Measurements from ENCODE around the gene PRDM13. TPM values are rescaled to one million over a fixed set of nuclear protein-coding genes. Genes with fewer than 3 reads are reported as not detected.

PRDM13 gene
- total and polyA plus RNA-seq, 2 of the 8 experiments (the other 6 are each of a cell fraction or from before 2014, with no cell fraction given) = 0.05 to 0.09 TPM

DNA sequence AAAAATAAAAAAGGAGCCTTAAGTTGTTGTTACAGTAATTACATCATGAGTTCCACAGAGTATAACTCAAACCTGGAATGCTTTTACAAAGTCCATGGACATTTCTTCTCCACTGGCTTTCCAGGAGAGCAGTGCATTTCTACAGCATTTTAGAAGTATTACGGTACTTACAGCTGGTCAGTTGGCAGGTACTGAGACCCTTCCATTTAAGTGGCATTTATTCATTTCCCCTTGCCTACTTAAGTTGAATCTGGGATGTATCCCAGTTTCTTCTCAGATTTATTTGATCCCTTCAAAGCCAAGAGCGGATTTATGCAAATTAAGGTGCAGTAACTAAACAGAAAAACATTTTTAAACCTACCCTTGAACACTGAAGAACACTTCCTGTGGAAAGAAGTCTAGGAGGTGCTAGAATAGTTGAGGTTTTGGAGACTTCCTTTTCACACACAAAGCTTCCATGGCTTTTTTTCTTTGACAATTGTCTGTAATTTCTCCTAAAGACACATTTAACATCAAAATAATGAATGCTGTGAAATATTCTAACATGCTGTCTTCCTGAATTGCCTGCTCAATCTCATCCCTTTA is 3.4 kb downstream of the PRDM13 start:
- H3K27ac ChIP-seq (ENCODE audit: low read depth, low read length) = no peak overlapping the region
- H3K4me2 ChIP-seq (ENCODE audit: insufficient read depth in 1 of 2, low read depth in 2 of 2, low read length in 2 of 2) = no peak overlapping the region
- H2BK12ac ChIP-seq (ENCODE audit: low read depth, low read length) = no peak overlapping the region
- no peak overlapping the region for H4K91ac ChIP-seq (replicated peaks; ENCODE audit: insufficient read length, low read length)
- H3K79me1 ChIP-seq (ENCODE audit: low read depth, low read length) = no peaks in the 10 kb centered on the region
- DNase-seq (ENCODE audit: low read depth in 1 of 2, low spot score in 2 of 2) (no peak), FAIRE-seq (no peak)
- H3K14ac ChIP-seq (ENCODE audit: insufficient read length) = no peak overlapping the region
- no peak overlapping the region for H3K4ac ChIP-seq (replicated peaks; ENCODE audit: insufficient read length, low read depth, low read length)
- H2BK120ac ChIP-seq (replicated peaks; ENCODE audit: low read depth, low read length) = no peak overlapping the region
- no peak overlapping the region for H2BK5ac ChIP-seq (ENCODE audit: low read depth, low read length)
- H3K56ac ChIP-seq (replicated peaks; ENCODE audit: insufficient read length, low read depth, low read length) = no peak overlapping the region
- H3K18ac ChIP-seq (ENCODE audit: extremely low read depth, low read length) = no peak overlapping the region
- no peak overlapping the region for H3K9ac ChIP-seq (replicated peaks in 1 of 4; ENCODE audit: extremely low read depth in 1 of 4, low read depth in 3 of 4, low read length in 3 of 4)
- no peaks in the 10 kb centered on the region; a peak in 1 of 8 replicates for H3K36me3 ChIP-seq (ENCODE audit: control insufficient read depth in 2 of 4, insufficient read depth in 4 of 4, low read length in 3 of 4)
- no peak overlapping the region for H2BK15ac ChIP-seq (ENCODE audit: low read length)
- no peak overlapping the region for H4K5ac ChIP-seq (ENCODE audit: insufficient read length, low read depth, low read length)
- H3K23ac ChIP-seq (ENCODE audit: insufficient read length) = no peak overlapping the region
- 22% methylated on average over 2 of the region's 2 CpGs; no CpG with 5 or more reads in 1 of the 2 experiments for WGBS, 2 experiments (ENCODE audit: extremely low coverage in 1 of 2, insufficient coverage in 1 of 2, insufficient read length in 1 of 2, insufficient replicate concordance in 2 of 2, low coverage in 1 of 2, low lambda C conversion rate in 2 of 2, missing lambda C conversion rate in 1 of 2)
- H2AK5ac ChIP-seq (ENCODE audit: low read depth, low read length) = no peak overlapping the region
- no peak overlapping the region for H3K4me3 ChIP-seq (ENCODE audit: extremely low read depth in 1 of 4, insufficient read depth in 2 of 4, low read depth in 3 of 4, low read length in 4 of 4)
- peaks cover 85 to 100% (median 93%) of the 10 kb centered on the region in 4 experiments for H3K27me3 ChIP-seq (replicated peaks in 1 of 4; ENCODE audit: control insufficient read depth in 3 of 4, extremely low read depth in 1 of 4, insufficient read depth in 3 of 4, low read length in 3 of 4)
- H3K23me2 ChIP-seq (ENCODE audit: low read depth, low read length) = peaks cover 14% of the 10 kb centered on the region; the same call in 1 of the 2 replicates
- H3K79me2 ChIP-seq (ENCODE audit: control insufficient read depth in 1 of 2, insufficient read depth in 2 of 2, low read length in 2 of 2) = no peaks in the 10 kb centered on the region
- H4K20me1 ChIP-seq (replicated peaks in 1 of 2; ENCODE audit: control insufficient read depth in 1 of 2, insufficient read depth in 2 of 2, low read length in 2 of 2) = peaks cover 15 to 23% of the 10 kb centered on the region in 2 experiments
- peaks cover 0 to 40% (median 20%) of the 10 kb centered on the region in 4 experiments; a peak in 5 of 7 replicates for H3K4me1 ChIP-seq (replicated peaks in 1 of 4; ENCODE audit: control insufficient read depth in 3 of 4, insufficient read depth in 4 of 4, low read length in 3 of 4)
- no peak overlapping the region for H2AFZ ChIP-seq (ENCODE audit: low read length)
- no peak overlapping the region for H4K8ac ChIP-seq (ENCODE audit: extremely low read depth, insufficient read depth, low read length)
- CTCF ChIA-PET (ENCODE audit: partially characterized antibody) = interaction anchor here (0.7 to 6.6 kb wide), 4 partner anchors 9 to 126 kb away, joined by 3 to 49 read pairs (median 4); no protein-coding TSS in a partner anchor
- no peak overlapping the region for H2BK20ac ChIP-seq (ENCODE audit: low read length)
- POLR2A ChIA-PET (ENCODE audit: partially characterized antibody) = interaction anchor here (1.3 to 3.1 kb wide), 4 partner anchors 8 to 88 kb away, joined by 3 to 18 read pairs (median 6); partner anchors contain the start of gene CCNC
- H3K9me3 ChIP-seq (ENCODE audit: insufficient read depth in 2 of 2, low read depth in 1 of 2, low read length in 1 of 2) = no peaks in the 10 kb centered on the region
